Stimulated activated CD8-positive, alpha-beta memory T cell treated with anti-CD3 and anti-CD28 coated beads, Interleukin-15, amount 100 ng/mL, for 4 hours (primary cell): ENCODE results near the gene THOP1.
"Not testable (repeated sequence)": the region's sequence is repeated elsewhere in the genome, so short reads cannot be mapped to it uniquely, and the experiment has no call there.

Experiments used
- DNase-seq, 2 donors: peaks; one replicate each; pipeline ENCODE4 v3.0.0-alpha.2; 2020; ENCODE audit warnings: low read depth in 2 of 2

The THOP1 gene

DNA sequence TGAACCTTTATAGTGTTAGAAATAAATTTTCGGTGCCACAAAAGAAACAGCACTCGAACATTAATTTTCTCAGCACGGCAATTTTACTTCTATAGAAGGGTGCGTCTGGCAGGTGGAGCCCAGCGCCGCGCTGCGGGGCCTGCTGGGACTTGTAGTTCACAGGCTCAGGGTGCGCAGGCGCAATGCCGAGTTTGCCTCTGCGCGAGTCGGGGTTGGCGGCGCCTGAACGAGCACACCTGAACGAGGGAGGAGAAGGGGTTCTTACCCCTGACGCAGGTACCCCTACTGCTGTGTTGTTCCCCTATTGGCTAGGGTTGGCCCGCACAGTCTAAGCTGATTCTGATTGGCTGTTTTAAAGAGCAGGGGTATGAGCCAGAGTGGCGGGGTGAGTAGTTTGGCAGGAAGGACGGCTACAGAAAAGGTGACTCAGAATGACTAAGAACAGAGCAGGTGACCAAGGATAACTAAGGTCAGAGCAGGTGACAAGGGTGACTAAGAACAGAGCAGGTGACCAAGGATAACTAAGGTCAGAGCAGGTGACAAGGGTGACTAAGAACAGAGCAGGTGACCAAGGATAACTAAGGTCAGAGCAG is 32.0 kb downstream of the THOP1 start:
- DNase-seq: not testable (repeated sequence)

- peak; percentile 93 to 94 for DNase-seq
Observed at GRCh38 chr19:2819540-2820111, 34.3 kb downstream of the THOP1 start, which contains the start of gene ZNF554. TSS of gene ZNF554 (plus strand) at chr19:2819868. CDS start at chr19:2820072, 204 bp downstream.

DNA sequence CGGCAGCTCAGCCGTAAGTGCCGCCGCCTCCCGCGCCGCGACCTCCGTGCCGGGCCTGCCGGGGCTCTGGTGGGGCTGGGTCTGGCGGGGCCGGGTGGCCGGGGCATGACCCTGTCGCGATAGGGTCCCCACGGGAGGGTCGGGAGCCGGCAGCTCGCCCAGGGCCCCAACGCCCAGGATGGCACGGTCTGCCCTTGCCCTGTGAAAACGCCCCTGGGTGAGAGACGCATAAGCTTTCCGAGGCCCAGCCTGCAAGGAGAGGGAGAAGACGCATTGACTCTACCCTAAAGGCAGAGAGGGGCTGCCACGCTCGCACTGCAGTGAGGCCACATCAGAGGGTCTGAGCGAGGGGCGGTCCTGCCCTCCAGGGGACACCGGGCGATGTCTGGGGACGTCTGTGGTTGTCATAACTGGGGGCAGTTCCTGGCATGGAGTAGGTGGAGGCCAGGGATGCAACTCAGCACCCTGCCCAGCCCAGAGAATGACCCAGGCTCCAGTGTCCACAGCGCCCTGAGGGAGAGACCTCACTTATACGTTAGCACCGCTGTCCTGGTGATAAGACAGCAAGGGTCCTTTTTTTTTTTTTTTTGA is 34.9 kb downstream of the THOP1 start:
- no peak for DNase-seq

DNA sequence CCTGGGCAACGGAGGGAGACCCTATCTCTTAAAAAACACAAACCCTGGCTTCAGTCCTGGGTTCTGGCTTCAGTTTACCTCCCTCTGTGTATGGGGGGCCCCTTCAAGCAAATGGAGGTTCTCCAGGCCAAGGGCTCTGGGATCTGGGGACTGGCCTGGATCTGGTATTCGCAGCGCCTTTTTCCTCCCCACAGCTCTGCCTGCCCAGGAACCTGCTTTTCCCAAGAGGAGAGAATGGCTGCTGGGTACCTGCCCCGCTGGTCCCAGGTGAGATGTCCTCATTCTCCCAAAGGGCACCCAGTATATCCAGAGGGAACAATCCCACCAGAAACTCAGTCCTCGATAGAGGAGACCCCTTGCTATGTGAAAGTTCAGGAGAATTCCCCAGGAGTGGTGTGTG is 37.5 kb downstream of the THOP1 start:
- DNase-seq: no peak

GRCh38 chr19:2823646-2824045 is 38.3 kb downstream of the THOP1 start:
- no peak for DNase-seq

DNA sequence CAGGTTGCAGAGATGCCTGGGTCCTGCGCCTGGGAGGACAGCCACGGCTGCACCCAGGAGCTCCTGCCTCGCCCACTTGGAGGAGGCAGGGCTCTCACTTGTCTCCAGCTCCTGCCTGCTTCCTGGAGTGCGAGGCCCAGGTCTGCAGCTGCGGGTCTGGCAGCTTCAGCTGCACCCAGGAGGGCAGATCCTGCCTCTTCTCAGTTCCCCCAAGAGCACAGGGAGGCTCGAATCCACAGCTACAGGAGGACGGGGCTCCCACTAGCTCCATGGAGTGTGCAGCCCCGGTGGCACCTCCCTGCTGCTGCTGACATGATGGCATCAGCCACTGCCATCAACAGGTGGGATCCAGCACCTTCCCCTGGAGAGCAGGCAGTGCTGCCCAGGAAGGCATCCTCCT is 38.8 kb downstream of the THOP1 start:
- DNase-seq: no peak

DNA sequence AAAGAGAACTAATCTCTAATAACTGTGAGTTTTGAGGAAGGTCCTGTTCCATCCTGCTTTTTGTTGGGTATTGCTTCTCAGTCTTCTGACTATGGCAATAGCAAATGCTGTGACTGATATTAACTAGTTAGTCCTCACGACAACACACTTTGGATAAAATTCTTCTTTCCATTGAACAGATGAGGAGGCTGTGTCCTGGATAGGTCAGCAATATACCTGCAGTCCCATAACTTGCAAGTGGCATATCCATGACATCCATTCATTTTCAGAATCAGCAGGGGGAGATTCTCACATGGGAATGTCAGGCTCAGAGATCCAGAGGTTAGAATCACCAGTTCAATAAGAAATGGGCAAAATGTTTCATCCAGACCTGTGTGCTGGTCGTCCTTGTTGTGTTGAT is 41.7 kb downstream of the THOP1 start:
- no peak for DNase-seq

GRCh38 chr19:2827840-2828489 is 42.7 kb downstream of the THOP1 start:
- no peak for DNase-seq

GRCh38 chr19:2834294-2834871 is 49.1 kb downstream of the THOP1 start:
- no peak for DNase-seq

- no peak for DNase-seq
Observed at GRCh38 chr19:2837430-2837829, 52.1 kb downstream of the THOP1 start.

DNA sequence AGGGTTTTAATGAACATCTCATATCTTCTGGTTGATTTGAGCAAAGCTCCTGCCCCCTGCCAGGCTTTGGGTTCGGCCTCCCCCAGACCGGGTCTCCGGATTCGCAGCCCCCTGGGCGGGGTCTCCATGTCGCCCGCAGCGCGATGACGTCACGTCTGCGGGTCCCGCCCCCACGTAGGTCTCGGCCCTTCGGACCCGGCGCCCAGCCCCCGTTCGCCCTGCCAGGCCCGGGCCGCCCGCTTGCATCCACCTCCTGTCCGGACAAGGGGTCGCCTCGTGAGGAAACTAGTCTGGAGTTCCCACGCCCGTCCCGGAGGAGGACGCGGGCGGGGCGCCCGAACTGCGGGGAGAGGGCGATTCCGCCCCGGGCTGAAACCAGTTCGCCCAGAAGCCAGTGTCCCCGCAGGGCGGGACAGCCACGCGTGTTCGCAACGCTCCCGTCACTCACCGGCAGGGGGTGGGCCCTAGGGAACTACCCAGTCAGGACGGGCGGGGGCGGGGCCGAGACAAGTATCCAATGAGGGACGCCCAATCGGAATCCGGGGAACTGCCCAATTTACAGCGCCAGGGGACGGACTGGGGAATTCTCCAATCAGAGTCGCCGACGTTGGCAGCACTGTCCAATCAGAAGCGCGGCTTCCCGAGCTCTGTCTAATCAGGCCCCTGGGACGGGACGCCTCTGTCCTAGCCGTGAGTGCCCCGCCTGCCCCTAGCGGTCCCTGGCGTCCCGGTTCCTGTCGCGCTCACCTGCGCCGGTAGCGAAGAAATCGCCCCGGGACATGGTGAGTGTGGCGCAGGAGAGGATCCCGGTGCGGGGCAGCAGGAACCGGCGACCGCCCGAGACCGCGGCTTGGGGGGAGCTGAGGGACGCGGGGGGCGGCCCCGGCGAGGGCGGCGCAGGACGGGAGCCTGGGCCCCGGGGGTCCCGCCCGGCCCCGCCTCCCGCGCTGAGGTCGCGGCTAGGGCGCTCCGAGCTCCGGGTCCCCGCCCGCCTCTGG is 55.8 kb downstream of the THOP1 start, which contains the start of gene ZNF555:
TSS of gene ZNF555 (plus strand) at position 682 of the 998 bp plus-strand sequence. CDS start at position 780, 98 bp downstream.
- DNase-seq: peak; percentile 96 to 99

GRCh38 chr19:2841855-2842574 is 56.7 kb downstream of the THOP1 start:
- DNase-seq: no peak

GRCh38 chr19:2845107-2845506 is 59.8 kb downstream of the THOP1 start:
- DNase-seq: no peak

GRCh38 chr19:2846180-2846894 is 61.0 kb downstream of the THOP1 start:
- no peak for DNase-seq

DNA sequence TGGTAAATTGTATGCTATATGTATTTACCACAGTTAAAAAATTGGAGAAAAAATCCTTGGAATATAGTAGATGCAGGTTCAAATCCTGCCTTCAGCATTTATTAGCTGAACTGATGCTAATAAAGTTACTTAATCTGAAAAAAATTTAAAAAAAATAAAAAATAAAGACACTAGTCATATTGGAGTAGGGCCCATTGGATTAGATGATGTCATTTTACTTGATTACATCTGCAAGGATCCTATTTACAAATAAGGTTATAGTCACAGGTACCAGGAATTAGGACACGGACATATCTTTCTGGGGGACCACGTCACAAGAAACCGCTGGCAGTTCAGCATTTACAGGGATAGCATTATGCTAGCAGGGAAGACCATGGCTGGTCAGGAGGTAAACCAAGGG is 62.2 kb downstream of the THOP1 start:
- DNase-seq: no peak

GRCh38 chr19:2848616-2849015 is 63.3 kb downstream of the THOP1 start:
- no peak for DNase-seq

- DNase-seq: no peak
Observed at GRCh38 chr19:2850256-2850925, 65.1 kb downstream of the THOP1 start.

DNA sequence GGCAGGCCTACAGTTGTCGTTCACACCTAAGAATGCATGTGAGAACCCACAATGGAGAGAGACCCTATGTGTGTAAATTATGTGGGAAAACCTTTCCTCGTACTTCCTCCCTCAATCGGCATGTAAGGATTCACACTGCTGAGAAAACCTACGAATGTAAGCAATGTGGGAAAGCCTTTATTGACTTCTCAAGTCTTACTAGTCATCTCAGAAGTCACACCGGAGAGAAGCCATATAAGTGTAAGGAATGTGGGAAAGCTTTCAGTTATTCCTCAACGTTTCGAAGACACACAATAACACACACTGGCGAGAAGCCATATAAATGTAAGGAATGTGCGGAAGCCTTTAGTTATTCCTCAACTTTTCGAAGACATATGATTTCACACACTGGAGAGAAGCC is 67.3 kb downstream of the THOP1 start:
- DNase-seq: no peak

- DNase-seq: no peak
Observed at GRCh38 chr19:2853015-2853606, 67.8 kb downstream of the THOP1 start.
